ENCODE measurements around the gene PMM2.
"Not testable (repeated sequence)": the region's sequence is repeated elsewhere in the genome, so short reads cannot be mapped to it uniquely, and the experiment has no call there.

The PMM2 gene

DNA sequence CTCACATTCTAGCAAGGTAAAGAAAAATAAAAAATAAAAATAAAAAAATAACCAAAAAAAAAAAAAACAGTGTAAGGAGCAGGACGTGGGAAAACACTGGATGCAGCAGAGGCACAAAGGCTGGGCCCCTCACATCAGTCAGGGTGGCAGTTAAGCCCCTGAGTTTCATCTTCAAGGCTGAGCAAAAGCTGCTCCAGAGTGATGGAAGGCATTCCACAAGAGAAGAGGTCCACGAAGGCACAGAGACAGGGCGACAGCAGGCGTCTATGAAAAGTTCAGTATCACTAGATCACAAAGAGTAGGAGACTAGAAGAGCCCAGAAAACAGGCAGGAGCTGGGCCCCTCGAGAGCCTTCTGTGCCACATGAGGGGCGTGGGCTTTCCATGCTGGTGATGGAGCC lies 12.2 kb upstream of the PMM2 start:
- DNase-seq = no peak

DNA sequence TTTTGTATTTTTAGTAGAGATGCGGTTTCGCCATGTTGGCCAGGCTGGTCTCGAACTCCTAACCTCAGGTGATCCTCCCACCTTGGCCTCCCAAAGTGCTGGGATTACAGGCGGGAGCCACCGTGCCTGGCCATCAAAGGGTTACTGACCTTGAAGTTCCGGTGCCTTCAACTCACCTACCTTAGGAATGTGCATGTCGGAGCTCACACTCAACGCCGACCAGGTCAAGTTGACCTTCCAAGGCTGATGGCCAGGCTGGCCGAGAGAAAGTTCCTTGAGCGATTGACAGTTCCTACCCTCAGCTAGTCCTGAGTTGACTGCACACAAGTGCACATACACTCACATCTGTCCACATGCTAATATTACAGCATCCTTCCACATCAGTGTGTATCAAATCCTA lies 11.3 kb upstream of the PMM2 start:
- DNase-seq = not testable (repeated sequence)

DNA sequence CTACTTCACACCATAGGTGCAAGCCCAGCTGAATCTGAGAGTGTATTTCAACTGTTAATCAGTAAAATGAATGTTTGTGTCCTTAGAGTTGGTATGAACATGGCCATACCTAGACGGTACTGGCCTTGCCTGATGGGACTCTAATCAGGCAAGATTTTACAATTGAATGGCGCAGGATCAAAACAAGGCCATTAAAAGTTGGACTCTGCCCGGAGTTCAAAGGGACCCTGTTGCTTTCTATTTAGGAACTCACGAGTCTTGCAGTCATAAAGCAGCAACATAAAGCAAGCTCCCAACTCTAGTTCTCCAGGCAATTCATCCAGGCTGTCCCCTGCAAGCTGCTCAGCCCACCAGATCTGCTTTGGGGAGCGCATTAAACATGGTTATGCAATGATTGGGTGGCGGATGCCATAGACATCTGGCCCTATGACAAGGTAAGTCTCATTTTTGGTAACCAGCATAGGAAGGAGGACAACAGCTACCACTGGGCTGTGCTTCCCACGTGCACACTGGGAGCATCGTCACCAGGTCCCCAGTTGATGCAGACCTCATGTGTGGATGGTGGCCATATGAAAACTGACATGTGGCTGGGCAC lies 9.0 kb upstream of the PMM2 start:
- DNase-seq = no peak

DNA sequence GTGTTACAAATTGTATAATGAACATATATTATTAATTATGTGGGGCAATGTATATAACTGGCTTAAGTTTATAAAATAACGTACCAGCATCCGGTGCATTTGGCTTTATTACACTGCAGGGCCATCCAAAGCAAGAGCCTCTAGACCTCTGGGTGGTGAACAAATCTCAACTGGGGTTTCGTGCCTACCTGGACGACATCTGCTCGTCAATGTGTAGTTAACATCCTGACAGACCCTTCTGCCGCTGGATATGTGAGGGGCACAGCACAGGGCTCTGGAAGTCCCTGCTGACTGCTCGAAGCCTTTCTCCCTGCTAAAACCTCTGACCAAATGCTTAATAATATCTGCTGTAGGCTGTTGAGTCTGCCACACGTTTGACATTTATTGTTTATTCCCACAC lies 2.5 kb upstream of the PMM2 start:
- DNase-seq = no peak

DNA sequence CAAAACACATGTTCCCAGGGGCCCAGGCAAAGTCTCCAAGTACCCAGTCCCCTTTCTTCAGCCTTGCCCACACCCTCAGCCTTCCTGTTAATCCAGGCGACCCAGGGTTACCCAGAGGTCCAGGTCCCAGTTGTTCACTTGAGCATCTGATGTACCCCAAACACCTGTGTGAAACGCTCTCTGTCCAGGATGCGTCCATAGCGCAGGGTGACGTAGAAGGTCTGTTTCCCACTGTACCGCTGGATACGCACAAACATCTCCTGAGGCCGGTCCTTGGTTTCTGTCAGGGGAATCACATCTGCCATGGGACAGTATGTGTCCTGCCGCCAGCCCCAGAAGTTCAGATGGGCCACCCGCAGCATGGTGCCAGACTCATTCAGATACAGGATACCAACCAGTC lies 1.8 kb upstream of the PMM2 start:
- DNase-seq = no peak

DNA sequence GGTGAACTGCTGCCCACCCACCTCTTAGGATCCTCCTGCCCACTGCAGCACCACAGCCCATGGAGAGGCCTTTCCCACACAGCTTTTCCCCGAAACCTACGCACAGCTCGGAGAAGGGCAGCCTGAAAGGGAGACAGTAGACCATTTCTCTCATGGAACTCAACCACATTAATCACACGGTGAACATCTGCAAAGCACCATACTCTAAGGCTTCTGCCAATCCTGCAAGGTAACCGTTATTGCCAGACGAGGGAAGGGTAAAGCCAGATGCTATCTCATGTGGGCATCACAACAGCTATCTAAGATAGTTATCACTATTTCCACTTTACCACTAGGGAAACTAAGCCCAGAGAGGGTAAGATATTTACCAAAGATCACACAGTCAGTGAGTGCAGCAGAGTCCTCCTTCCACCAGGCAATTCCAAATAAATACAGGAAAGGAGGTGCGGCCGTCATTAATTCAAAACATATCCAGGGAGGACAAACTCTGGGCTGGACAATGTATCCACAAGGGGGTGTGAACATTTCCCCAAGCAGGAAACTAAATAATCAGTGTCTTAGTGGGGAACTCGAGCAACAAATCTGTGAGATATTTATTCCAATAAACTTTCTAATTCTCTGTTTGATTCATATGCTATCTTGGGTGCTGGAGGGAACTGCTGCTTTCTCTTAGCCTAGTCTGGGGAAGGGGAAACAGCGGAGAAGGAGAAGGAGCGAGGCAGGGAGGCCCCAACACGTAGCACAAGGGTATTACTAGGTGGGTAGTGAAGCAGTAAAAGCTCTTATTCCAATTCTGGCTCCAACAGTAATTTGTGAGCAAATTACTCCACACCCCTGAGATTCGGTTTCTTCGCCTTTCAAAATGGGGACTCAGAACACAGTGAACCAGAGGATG lies 923 bp upstream of the PMM2 start:
- DNase-seq = no peak

DNA sequence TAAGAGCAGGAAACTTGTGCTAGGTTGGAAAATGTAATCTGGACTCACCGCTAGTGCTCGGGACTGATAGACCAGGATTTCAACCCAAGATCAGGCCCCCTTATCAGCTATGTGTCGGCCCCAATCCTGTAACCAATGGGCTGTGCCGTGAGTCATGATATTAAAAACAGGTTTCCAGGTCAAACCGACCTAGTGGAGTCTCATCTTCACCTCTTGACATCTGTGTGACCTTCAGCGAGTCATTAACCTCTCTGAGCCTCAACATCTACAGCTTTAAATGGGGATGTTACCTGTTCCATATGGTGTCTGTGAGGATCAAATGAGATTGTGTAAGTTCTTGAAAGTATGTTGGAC lies 512 bp downstream of the PMM2 start:
- peak; percentile 17 for DNase-seq

DNA sequence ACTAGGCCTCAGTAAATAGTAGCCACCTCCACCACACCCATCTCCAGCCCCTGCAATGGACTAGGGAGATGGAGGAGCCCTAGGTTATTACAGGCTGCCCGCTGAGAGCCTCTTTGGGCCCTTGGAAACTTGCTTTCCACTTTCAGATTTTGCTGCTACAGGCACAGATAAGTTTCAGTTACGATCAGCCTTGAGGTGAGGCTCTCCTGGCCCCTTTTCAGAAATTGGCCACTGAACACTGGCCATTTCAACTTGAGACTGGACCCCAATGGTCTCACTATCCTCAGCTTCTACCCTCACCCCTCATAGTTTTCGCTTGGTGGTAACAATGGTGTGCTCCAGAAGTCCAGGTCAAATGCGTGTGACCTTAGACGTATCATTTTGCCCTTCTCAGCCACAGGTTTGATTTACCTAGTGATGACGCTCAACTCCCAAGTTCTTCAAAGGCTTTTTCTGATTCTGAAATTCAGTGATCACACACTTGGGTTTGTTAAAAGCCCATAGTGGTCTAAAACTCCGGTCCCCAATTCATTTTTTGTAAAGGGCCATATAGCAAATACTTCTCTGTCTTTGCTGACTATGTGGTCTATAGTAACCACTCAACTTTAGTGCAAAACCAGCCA lies 1.0 kb downstream of the PMM2 start:
- no peak for DNase-seq

DNA sequence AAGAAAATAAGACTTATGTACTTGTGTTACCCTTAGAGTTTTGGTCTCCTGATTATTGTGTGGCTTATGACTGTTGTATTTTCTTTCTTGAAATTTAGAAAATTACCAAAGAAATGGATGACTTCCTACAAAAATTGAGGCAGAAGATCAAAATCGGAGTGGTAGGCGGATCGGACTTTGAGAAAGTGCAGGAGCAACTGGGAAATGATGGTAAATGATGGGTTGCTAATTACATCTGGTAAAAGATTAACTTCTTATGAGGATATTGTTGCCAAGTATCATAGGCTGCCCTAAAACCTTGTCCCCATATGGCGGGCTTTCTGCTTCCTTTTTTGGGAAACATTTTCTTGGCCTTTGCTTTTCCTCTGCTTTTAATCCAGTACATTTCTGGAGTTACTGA lies 4.1 kb downstream of the PMM2 start:
- no peak for DNase-seq

DNA sequence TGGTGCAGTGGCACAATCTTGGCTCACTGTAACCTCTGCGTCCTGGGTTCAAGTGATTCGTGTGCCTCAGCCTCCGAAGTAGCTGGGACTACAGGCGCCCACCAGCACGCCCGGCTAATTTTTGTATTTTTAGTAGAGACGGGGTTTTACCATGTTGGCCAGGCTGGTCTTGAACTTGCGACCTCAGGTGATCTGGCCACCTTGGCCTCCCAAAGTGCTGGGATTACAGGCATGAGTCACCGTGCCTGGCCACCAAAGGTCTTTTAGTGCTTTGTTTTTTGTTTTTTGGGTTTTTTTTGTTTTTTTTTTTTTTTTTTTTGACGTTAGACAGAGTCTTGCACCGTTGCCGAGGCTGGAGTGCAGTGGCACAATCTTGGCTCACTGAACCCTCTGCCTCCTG lies 6.1 kb downstream of the PMM2 start:
- not testable (repeated sequence) for DNase-seq

DNA sequence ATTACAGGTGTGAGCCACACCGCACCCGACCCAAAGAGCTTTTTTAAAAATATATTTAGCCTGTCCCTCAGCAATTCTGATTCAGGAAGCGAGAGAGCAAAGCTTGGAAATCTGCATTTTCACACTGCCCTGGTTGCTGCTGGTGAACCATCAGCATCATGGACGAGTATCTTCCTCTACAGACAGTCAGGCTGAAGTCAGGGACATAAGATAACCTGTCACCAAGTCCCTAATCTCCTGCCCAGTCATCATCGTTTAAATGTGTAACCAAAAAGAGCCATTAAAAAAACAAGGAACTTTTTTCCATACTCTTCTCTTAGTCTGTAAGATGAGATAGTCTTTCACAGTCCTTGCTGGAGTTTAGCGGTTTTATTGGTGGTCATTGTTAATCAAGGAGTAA lies 6.7 kb downstream of the PMM2 start:
- DNase-seq = no peak

DNA sequence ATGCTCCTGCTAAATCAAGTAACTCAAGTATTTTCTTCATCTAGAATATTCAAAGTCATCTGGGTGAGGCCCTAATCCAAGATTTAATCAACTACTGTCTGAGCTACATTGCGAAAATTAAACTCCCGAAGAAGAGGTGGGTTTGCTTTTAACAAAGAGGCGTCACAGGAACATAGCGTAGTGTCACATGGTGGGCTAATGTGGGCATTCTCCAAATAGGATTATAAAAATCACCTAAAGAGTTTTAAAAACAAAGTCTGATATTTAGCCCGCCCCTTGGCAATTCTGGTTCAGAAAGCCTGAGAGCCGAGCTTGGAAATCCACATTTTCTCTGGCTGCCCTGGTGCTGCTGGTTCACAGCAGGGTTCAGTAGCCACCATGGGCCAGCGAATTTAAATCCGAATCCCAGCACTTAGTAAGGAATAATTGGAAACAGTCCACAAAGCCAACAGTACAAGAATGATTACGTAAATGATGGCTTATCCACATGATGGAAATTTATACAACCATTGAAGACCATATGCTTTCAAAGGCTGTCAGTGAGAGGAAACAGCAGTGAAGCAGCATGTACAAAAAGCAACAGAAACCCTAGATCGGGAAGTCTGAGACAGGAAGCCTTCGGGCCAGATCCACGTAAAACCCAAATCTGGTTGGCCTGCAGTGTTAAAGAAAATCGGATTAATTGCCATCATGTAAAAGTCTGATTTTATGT lies 8.8 kb downstream of the PMM2 start:
- DNase-seq = no peak

DNA sequence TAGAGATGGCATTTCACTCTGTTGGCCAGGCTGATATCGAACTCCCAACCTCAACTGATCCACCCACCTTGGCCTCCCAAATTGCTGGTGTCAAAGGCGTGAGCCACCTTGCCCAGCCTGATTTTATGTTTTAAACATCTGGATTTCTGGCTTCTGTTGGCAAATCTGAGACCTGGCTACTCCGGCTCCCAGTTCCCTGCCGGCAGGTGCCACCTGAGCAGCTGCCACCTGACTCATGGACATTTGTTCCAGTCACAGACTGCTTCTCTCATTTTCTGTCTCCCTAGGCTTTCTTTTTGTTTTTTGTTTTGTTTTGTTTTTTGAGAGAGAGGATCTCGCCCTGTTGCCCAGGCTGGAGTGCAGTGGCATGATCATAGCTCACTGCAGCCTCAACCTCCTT lies 9.6 kb downstream of the PMM2 start:
- DNase-seq = no peak

DNA sequence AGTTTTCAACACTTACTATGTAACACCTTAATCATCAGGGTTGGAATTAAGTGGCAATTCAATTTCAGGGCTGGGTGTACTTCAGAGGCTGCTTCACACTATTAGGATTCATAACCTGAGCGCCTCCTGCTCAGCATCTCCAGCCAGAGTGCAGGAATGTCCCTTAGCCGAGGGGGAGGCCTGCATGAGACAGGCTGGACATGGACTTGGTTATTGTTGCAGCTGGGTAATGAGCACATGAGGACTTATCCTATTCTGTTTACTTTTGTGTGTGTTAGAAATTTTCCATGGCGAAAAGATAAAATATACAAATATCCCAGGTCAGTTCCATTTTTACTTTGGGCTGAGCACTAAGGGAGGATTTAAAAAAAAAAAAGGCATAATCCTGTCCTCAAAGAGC lies 10.4 kb downstream of the PMM2 start:
- DNase-seq = no peak

DNA sequence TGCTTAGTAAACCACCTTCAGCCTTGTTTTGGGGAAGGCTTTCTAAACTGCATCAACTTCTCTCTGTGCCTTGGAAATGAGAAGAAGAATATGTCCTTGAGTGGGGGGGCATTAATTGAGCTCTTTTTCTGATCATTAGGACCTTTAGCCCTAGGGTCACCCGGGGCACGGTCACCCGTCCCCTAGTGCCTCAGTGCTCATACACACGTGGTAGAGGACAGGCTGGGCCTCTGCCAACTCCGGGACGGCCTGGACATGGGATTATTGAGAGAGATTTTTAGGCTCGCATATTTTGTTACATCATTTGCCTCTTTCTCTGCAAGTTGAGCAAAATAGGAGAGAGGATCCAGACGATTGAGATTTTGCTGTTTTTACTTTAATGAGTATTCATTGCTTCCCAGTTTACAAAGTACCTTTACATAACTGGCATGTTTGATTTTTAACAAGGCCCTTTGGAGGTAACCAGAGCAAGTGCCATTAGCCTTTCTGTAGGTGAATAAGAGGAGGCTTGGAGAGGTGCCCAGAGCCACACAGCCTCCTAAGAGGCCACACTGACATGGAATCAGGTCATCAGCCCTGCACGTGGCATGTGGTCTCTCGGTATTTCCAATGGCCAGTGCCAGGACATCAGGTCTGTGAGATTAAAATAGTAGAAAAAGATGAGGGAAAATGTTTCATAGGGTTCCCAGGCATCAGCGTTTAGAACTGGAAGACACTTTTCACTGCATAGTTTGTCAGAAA lies 11.1 kb downstream of the PMM2 start:
- DNase-seq = no peak

DNA sequence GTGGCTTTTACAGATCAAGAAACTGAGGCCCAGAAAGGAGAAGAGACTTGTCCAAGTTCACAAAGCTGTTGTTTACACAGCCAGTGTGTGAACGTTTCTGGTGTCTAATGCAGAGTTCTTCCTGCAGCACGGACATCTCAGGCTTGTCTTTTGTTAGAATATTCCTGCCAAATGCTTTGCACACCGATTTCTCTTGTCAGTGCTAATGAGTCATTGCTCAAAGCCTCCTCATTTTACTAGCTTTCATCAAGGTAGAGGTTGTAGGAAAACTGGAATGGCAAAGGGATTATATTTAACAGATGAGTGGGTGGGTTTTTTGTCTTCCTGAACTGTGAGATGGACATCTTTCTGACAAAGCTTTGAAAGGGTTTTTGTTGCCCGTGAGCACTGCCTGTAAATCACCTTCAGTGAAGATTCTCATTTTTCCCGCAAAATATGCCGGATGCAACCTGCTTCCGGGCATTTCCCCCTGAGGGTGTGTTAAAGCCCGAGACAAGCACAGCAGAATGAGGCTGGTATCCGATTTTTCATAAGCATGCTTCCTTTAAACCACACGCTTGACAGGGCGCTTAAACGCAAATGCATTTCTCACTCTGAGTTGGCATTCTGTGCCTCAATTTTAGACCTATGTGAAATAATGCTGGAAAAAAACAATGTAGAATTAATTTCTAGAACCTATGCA lies 14.7 kb downstream of the PMM2 start:
- no peak for DNase-seq

DNA sequence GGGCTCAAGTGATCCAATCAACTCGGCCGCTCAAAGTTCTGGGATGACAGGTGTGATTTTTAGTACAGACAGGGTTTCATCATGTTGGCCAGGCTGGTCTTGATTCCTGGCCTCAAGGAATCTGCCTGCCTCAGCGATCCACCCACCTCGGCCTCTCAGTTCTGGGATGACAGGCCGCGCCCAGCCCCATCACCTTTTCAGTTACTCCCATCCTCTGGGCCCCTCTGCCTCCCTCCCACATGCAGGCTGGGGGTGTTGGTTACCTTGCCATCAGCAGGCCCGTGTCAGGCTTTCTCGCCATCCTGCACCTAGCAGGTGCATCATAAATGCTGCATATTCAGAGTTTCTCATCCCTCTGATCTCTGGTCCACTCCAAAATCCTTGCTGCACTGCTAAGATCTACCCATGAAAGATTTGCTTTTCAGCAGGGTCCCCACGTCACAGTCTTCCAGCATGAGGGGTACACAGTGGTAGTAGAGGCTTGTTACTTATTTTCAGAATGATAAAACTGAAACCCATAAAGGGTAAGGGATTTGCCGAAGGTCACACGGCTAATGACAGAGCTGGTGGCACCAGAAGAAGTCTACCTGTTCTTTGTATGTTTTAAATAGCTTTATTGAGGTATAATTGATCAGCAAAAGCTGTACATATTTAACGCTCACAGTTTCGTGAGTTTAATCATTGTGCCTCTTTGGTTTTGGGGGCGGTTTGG lies 16.6 kb downstream of the PMM2 start:
- DNase-seq = no peak

DNA sequence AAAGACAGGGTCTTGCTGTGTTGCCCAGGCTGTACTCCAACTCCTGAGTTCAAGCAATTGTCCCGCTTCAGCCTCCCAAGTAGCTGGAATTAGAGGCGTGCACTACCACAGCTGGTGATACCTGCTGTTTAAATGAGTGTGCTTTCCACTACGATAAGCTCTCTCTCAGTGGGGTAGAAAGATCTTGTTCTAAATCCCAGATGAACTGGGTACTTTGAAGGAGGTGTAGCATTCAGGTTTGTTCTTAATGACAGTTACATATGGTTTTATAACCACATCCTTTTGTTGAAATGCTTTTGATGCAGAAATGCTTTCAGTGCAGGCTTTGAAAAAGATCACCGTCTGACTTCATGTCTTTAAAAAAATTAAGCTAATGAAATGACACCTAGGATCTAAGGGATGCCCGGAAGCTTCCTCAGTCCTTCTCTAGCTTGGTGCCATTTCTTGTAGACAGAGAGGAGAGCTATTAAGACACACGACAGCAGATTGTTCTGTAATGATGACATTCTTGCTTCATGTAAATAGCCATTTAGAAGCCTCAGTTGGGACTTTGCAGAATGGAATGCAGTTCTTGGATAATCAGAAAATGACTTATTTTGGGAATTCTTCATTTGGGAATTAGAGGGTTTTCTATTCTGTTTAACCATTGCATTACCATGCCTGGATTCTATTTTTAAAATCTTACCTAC lies 19.5 kb downstream of the PMM2 start:
- peak; percentile 20 for DNase-seq

DNA sequence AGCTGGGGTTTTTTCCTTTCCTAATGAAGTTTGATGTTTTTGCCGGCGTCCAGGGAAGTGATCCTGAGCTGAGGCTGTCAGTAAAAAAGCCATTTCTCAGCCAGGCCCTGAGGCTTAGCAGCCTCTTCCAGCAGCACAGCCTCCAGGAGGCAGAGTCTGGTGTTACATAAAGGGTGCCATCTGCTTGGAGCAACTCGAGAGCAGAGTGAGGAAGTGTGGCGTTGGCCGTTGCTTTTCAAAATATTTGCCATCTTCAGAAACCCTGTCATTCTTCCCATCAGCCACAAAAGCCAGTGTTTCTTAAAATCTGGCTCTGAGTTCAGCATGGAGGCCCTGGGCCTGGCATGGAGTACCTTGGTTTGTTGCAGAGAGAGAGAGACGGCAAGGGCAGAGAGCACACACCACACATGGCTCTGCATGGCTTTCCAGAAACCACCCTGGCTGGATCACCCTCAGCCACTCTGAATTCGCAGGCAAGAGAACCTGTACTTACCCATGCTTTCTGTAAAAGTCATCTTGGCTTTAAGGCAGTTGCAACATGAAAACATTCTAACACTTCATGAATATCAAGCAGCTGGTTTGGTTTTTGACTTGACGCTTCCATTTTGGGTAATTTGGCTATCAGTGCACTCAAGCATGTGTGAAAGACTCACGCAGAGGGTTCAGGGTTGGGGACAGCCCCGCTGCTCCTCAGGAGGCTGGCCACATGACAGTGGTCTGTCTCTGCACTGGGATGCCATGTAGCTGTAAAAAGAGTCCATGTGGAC lies 21.0 kb downstream of the PMM2 start:
- DNase-seq = no peak

DNA sequence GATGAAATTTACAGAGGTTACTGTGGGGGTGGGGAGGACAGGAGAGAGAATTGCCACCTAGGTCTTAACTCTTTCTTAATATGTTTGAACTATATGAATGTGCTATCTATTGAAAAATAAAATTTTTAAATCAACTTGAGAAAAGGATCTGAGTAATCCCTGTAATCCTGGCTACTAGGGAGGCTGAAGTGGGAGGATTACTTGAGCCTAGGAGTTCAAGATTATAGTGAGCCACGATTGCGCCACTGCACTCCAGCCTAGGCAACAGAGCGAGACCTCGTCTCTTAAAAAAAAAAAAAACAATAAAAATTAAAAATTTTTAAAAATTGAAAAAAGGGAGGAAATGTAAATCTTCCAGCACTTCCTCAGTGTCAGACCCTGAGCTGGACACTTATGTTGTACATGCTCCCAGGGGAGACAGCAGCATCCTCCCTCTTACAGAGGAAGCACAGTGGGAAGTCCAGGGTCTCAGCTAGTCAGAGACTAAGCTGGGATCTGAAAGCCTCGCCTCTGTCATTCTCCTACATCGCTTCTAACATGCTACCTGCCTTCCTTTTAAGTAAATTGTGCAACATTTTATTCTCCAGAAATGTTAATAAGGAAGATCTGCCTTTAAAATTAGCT lies 21.9 kb downstream of the PMM2 start:
- no peak for DNase-seq
